LNCAP (cell line): ENCODE results near the gene LIX1.

ENCODE experiments used
- TF ChIP-seq, protein P1 (sequence below): fragments of 450-650 bp; IDR thresholded peaks from 2 replicates; pipeline ENCODE4 v1.5.1; 2017; ENCODE audit warnings: mild to moderate bottlenecking

The LIX1 gene

DNA sequence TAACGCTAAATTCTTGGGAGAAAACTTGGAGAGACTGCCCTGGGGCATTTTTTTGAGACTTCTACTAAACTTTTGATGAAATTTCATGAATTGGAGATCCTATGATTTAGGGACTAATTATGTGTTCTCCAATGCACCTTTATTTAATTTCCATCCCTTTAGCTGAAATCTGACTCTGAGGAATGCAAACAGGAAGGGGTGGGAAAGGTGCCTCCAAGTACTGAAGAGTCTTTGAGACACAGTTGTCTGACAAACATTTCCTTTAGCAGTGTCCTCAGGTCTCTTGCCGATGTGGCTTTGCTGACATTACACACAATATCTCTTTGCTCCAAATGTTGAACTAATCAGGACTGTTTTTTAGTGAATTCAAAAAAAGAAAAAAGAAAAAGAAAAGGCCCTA, 76.9 kb downstream of the LIX1 start:
- TF ChIP-seq, protein P1, sequence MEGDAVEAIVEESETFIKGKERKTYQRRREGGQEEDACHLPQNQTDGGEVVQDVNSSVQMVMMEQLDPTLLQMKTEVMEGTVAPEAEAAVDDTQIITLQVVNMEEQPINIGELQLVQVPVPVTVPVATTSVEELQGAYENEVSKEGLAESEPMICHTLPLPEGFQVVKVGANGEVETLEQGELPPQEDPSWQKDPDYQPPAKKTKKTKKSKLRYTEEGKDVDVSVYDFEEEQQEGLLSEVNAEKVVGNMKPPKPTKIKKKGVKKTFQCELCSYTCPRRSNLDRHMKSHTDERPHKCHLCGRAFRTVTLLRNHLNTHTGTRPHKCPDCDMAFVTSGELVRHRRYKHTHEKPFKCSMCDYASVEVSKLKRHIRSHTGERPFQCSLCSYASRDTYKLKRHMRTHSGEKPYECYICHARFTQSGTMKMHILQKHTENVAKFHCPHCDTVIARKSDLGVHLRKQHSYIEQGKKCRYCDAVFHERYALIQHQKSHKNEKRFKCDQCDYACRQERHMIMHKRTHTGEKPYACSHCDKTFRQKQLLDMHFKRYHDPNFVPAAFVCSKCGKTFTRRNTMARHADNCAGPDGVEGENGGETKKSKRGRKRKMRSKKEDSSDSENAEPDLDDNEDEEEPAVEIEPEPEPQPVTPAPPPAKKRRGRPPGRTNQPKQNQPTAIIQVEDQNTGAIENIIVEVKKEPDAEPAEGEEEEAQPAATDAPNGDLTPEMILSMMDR = no peak

DNA sequence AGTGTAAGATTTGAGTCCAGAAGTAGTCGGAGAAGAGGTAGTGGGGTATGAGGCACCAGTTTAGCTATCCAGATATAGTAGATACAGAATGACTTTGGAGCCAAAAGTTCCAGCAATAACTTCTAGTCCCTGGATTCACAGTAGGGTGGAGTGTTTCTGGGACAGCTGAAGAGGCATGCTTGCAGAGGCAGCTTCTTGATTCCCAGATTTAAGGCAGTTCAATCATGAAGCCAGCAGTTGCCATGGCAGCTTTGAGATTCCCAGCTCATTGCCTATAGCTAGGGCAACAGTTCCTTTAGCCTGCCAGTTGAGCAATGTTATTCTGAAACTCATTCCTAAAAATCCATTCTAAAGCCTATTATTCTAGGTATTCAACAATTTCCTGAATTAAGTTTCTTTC, 79.2 kb downstream of the LIX1 start:
- TF ChIP-seq, protein P1 = no peak

DNA sequence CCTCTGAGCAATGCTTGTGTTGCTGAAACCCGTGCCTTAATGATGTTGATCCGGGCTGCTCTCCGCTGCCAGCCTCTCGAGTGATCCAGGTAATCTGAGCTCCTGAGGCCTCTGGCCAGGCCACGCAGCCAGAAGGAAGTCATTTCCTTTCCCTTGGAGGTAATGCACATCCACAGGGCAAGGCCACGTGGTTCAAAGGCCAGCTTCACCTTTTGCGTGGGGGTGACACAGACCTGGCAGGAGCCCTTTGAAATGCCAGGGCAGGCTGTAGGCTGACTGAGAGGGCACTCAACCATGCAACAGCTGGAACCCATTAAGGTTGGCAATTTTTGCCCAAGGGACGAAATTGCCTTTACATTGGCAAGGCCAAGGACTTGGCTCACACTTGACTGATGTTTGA, 80.4 kb downstream of the LIX1 start:
- TF ChIP-seq, protein P1 = no peak

DNA sequence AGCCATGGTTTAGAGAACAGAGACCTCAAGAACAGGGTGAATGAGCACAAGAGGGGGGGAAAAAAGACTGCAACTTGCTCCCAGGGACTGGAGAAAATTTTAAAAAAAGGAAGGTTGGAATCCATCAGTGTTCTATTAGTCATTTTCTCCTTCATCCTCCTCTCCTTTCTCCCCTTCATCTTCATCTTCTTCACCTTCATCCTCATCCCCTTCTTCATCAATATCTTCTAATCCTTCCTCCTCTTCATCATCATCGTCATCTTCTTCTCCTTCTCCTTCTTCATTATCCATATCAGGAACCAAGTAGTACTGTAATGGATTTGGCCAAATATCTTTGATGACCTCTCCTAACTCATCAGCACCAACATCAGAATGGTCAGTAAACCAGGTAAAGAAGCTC, 86.1 kb downstream of the LIX1 start:
- TF ChIP-seq, protein P1 = no peak

DNA sequence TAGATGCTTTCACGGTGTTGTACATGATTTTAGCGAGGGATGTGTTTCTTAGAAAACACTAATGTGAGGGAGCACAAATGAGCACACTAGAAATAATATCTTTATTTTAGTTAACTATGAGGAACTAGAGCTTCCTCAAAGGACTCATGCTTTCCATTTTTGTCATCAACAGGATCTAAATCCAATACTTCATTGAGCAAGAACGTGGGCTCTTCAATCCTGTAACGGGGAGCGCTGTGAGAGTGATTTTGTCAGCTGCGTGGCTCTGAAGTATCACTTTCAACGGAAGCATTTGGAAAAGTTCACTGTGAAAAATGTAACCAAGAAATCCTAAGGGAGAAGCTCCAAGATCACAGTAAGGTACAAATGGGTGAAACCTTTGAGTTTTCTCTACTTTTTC, 93.2 kb downstream of the LIX1 start:
- TF ChIP-seq, protein P1 = no peak

DNA sequence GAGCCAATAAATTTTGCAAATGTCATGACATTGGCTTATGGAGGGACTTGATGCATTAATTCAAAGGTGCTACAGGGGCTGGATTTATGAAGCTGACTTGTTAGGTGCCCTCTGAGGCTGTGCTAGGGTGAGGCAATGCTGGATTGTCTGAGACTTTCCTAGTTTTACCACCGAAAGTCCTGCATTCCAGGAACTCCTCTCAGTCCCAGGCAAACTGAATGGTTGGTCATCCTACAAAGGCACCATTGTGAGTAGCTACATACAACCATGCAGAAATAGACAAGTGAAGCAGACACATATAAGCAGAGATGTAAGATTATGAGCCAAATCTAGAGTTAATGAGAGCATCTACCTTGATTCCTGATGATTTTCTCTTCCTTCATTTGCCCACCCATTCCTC, 95.3 kb downstream of the LIX1 start:
- TF ChIP-seq, protein P1 = no peak

DNA sequence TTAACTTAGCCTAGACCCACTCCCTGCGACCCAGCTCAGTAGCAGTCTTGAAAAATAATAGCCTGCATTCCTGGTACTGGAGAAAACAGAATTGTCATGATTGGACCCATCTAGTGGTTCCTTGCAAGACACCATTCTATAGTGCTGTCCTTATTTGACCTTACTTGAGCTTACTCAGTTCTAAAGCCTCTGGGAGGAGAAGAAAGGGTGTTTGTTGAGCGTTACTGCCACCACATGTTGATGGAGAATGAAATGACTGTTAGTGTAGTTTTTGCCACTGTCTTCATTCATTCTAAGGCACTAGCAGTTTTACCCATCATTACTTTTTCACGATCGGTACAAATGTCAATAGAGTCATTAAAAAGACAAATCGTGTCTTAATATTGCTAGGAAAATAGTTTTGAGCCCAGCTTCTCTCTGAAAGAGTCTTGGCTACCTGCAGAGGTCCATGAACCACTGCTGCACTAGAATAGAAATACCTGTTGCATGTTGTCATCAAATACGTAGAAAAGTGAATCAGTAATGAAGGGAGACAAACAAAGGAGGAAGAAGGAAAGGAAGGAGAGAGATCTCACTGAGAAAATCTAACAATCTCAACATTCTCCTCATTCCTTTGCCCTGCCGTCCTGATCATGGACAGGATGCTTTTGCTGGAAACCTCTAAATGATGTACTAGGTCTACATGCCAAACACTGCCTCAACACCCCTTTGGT, 96.0 kb downstream of the LIX1 start:
- TF ChIP-seq, protein P1 = peak; percentile 25; the same call in 1 of the 2 replicates

DNA sequence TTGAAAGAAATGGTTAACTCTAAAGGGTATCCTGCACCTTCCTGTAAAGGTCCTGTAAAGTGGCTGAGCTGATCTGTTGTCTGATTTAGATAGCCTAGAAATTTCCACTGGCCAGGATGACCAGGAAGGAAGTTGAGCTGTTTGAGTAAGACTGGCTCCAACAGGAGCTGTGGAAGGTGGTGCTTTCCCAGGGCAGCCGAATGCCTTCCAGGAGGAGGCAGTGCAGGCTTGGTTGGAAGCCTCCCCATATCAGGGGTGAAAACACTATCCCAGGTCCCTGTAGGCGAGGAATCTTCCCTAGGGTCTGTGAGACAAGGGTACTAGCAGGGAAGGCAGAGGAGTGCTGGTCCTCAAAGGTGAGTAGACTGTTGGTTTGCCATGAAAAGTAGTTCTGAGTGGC, 98.4 kb downstream of the LIX1 start:
- TF ChIP-seq, protein P1 = peak; percentile 52
